Hematopoietic multipotent progenitor cell treated with erythropoietin and hydrocortisone succinate and interleukin-3 and kit ligand, for 17 days (in vitro differentiated cells): Measurements from ENCODE around the gene SPINK13.
"Not testable (repeated sequence)": the region's sequence is repeated elsewhere in the genome, so short reads cannot be mapped to it uniquely, and the experiment has no call there.

ENCODE experiments used
- DNase-seq: peaks from one replicate; pipeline ENCODE4 v3.0.0-alpha.2; 2015; ENCODE audit warnings: low spot score

The SPINK13 gene, protein sequence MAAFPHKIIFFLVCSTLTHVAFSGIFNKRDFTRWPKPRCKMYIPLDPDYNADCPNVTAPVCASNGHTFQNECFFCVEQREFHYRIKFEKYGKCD

DNA sequence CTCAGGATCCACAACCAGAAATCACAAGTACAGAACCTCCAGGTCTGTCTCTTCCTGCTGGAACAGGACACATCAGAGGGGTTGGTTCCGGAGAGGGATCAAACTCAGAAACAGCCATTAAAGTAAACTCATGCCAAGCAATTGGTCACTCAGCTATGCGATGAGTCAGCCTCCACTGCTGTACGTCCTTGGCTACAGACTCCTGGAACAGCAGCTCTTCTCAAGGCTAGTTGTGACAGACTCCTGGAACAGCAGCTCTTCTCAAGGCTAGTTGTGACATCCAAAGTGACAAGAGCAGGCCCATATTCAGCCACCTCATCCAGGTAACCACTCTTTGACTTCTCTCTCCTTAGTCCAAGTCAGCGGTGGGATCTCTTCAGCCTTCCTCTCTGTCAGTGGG is at the start of gene SPINK13:
TSS of gene SPINK13 (plus strand) at position 229 of the 400 bp plus-strand sequence. CDS start 1,279 bp downstream, outside the sequence.
- no peak for DNase-seq

DNA sequence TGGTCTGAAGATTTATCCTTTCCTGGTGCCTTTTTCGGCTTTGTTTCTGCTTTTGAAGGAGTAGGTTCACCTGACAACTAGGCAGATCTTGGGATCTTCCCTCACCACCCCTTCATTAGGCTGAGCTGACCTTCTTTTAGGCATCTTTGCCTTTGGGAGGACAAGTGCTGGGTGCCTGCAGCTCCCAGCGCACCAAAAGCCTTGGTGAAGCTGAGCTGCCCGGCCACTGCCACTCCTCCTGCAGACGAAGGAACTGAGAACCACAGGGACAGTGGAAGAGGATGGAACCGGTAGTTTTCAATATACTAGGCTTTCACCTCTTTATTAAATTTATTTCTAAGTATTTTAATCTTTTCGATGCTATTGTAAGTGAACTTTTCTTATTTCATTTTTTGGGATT is 47.1 kb upstream of the SPINK13 start:
- DNase-seq, result no peak

DNA sequence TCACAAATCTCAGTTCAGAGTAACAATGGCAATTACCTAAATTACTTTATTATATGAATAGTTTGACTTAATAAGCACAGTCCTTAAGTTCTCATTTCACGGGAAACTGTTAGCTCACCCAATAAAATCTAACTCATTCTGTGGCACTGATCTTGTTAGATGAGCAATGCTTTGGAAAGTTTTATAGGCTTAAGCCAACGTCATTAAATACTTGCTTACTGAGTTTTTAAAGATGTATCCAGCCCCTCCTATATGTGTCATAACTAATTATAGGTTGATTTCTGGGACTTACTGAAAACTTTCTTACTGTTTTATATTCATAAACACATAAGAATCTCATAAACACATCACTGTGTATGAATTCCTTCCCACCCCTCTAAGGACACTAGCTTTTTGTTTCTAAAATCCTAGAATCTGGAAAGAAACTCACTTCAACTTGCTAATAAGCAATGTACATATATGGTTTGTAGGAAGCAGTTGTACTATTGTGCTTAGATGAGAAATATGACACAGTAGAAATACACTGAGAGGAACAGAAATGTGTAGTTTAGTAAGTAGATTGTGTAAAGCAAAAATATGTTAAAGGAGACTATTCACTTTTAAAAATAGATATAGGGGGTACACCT is 44.4 kb upstream of the SPINK13 start:
- no peak for DNase-seq

DNA sequence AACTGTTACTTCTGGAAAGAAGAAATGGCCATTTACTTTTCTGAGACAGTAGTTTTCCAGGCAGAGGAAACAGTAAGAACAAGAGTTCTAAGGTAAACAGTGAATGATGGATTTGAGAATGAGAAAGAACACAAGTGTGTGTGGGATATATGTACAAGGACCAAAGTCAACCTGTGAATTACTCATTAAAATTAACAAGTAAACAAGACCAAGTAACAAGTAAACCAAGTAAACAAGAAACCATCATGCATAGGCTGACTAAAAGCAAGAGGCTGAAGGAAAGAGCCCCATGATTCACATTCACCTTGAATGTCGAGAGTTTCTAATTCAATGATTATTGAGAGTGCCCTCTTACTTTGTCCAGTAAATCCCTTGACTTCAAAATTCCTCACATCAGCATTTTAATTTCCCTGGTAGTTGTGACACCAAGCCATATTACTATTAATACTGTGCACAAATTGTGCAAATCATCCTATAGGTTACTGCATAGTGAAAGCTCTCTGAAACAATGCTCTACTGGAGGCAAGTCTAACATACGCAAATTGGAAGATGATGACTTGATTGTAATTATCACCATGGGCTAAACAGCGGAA is 40.1 kb upstream of the SPINK13 start:
- no peak for DNase-seq

DNA sequence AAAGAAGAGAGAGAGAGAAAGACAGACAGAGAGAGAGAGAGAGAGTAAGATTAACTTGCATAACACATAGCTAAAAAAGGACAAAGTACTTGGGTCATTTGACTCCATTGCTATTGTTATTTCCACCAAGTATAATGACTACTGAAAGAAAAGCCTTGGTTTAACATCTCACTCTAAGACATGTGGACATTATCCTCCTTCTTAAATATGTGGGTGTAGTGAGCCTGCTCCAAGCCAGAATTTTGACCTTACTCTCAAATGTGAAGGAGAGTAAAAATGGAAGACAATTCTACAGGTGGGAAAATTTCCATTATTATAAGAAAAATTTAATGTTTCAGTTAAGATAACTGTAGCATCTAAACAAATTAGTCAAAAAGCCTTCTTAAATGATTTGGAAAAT is 38.8 kb upstream of the SPINK13 start:
- no peak for DNase-seq

DNA sequence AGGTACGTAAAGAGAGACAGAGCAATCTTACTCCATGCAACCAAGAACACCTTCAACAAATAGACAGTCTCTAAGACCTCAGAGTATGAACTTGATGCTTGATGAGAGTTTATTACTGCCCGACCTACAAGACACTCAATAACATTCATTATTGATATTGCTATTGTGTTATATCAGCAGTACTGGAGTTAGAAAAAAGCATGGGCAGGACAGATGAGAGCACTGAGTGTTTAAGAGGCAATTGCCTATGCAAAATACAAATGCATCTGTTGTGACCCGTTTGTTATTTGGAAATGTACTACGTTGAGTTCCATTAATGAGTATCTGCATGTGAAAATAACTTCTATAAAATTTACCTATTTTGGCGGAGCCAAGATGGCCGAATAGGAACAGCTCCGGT is 38.4 kb upstream of the SPINK13 start:
- no peak for DNase-seq

DNA sequence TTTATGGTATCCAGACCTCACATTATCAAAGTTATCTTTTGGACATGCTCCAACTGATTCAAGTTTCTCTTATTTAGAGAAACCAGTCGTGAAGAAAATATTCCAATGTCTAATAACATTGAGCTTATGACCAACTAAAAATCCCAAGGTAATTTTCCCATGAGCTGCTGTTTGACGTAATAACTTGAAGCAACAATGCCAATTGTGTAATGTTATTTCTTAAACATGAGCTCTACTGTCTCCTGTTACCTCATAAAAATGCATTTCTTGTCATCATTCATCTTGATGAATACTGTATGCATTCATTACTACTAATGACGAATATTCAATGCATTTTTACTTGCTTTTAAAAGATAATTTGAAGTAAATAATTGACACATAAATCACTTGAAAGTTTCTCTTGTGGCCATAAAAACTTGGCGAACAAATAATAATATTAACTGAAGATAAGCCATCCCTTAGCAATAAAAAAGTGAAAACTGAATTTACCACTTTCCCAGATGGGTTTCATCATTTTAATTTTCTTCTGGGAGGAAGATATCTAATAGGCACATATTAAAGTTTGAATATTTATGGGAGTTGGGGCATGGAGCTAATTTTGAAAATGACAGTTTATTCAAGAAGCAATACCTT is 30.7 kb upstream of the SPINK13 start:
- DNase-seq, result no peak

DNA sequence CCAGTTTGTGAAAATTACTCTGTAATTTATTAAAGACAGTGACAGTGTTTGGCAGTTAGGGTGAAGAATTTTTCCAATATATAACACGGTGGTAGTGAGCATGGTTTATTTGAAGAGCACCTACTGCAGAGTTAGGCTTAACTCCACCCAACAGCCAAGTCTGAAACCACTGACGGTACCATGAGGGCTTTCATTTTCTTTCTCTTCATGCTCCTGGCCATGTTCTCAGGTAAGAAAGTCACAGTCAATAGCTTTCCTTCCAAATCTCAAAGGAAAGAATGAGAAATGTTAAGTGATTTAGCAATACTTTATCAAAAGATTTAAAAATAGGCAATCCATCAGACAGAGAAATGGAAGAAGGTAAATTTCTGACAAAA is 30.2 kb upstream of the SPINK13 start, which contains the start of gene MARCOL:
TSS of gene MARCOL (plus strand) at position 108 of the 377 bp plus-strand sequence. CDS start at position 181, 73 bp downstream.
- no peak for DNase-seq

DNA sequence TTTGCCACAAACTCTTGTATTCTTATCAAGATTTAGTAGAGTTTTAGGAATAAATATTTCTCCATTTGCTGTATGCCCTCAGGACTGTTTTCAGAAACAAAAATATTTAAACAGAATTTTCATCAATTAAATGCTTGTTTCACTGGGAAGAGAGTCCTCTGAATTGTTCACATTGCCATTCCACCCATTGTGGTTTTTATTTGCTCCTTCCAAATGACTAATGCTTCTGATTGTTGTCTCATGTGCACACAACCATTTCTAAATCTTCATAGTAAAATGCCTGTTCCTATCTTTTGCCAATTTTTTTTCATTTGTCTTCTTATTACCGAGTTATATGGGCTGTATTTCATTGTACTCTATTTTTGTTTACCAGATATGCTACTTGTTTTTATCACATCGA is 19.7 kb upstream of the SPINK13 start:
- DNase-seq, result no peak

DNA sequence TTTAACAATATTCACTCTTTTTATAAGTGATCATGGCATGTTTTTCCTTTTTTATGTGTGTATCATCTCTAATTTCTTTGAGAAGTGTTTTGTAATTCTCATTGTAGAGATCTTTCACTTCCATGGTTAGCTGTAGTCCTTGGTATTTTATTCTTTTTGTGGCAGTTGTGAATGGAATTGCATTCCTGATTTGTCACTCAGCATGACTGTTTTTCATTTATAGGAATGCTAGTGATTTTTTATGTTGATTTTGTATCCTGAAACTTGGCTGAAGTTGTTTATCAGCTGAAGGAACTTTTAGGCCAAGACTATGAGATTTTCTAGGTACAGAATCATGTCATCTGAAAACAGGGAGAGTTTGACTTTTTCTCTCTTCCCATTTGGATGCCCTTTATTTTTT is 13.1 kb upstream of the SPINK13 start:
- no peak for DNase-seq

DNA sequence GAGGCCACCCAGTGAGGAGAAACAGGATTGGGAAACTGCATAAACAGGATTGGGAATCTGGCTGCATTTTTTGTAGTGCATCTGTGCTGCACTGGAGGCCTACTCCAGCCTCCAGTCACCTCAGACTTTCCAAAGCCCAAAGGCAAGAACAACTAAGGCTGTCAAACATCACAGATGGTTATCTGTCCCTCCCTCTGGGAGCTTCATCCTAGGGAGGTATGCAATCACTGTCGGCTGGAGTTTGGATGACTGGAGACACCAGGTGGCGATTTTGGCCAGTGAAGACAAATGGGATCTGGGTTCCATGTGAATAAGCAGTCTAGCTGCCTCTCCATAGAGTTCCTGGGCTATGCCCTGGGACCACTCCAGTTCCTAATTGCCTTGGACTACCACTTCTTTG is 9.3 kb upstream of the SPINK13 start:
- no peak for DNase-seq

DNA sequence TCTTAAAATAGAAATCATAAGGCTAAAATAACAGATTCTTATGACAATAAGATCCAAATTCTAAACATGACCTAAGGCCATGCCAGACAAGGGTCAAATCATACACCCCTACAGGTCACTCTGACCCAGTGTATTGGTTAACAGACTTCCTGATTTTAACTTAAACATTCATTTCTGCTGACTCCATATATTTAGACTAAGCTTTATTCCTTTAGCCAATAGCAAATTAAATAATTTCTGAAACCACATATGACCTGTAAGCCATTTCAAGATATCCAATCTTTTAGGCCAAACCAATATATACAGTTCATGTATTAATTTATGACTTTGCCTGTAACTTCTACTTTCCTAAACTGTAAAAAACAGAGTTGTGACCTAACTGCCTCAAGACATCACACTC is 7.4 kb upstream of the SPINK13 start:
- no peak for DNase-seq

DNA sequence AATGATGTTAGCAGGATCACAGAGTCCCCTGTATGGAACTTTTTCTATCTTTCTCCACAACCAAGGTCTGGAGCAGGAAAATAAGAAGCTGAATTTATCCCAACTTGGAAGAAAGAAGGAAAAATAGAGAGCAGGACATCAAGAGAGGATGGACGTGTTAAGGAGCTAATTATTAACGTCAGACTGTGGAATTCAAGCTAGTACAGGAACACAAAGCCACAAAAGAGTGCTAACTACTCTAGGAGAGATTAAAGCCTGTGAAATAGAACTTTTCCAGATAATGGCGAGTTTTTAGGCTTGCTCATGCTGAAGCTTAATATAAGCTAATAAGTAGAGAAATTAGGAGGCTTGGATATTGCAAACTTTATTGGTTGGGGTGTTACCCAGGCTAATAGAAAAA is 632 bp upstream of the SPINK13 start:
- no peak for DNase-seq

DNA sequence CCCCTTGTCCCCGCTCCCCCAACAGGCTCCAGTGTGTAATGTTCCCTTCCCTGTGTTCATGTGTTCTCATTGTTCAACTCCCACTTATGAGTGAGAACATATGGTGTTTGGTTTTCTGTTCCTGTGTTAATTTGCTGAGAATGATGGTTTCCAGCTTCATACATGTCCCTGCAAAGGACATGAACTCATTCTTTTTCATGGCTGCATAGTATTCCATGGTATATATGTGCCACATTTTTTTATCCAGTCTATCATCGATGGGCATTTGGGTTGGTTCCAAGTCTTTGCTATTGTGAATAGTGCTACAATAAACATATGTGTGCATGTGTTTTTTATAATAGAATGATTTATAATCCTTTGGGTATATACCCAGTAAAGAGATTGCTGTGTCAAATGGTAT is 6.5 kb downstream of the SPINK13 start:
- DNase-seq, result not testable (repeated sequence)

DNA sequence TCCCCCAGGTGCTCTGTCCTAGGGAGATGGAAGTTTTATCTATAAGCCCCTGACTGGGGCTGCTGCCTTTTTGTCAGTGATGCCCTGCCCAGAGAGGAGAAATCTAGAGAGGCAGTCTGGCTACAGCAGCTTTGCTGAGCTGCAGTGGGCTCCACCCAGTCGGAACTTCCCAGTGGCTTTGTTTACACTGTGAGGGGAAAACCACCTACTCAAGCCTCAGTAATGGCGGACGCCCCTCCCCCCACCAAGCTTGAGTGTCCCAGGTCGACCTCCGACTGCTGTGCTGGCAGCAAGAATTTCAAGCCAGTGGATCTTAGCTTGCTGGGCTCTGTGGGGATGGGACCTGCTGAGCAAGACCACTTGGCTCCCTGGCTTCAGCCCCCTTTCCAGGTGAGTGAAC is 12.3 kb downstream of the SPINK13 start:
- not testable (repeated sequence) for DNase-seq

DNA sequence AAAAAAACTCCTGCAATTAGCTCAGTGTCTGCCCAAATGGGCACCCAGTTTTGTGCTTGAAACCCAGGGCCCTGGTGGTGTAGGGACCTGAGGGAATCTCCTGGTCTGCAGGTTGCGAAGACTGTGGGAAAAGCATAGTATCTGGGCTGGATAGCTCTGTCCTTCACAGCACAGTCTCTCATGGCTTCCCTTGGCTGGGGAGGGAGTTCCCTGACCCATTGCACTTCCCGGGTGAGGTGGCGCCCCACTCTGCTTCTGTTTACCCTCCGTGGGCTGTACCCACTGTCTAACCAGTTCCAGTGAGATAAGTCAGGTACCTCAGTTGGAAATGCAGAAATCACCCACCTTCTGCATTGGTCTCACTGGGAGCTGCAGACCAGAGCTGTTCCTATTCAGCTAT is 12.7 kb downstream of the SPINK13 start:
- DNase-seq, result not testable (repeated sequence)

DNA sequence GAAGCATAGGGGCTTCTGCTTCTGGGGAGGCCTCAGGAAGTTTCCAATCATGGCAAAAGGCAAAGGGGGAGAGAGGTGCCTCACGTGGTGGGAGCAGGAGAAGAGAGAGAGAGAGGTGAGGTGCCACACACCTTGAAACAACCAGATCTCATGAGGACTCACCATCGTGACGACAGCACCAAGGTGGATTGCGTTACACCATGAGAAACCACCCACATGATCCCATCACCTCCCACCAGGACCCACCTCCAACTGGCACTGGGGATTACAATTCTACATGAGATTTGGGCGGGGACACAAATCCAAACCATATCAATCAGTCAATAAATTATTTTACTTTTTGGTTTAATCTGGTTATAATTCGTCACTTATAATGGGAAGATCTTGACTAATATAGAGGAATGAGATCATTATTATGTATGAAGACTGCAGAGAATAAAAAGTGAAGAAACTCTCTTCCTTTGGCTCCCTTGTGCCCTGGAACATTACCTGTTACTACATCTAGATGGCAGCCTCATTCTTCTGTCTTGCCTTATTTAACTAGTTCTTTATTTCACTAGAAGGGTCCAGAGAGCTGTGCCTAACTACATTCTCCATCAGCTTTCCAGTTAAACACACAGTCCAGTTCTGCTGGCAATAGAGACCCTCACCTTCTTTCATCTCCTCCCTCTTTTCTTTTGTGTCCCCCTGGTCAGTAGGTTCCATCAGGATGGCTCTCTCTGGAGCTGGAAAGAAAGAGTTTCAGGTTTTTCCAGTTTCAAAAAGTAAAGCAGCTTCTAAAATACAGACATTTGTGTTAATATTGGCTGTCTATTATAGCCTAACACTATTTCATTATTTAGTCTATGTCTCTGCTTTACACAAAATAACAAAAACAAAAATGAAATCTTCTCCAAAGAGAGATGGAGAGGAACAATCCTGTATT is 21.9 kb downstream of the SPINK13 start:
- no peak for DNase-seq

DNA sequence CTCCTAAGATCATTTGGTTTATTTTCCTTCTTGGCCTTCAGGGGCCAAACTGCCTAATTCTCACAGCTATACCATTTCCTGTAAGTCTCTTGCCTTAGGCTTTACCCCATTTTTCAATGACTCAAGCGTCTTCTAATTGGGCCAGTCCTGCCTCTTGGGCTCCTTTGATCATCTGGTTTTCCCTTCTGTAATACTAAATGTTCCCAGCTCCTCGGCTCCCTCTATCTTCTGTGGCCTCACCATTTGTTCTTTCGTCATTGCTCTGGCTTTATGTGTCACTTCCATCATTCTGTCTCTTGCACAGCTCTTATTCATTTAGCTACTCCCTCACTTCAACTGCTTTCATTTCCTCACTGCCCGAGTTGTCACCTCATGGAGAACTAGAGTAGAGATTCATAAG is 29.1 kb downstream of the SPINK13 start:
- DNase-seq, result no peak

DNA sequence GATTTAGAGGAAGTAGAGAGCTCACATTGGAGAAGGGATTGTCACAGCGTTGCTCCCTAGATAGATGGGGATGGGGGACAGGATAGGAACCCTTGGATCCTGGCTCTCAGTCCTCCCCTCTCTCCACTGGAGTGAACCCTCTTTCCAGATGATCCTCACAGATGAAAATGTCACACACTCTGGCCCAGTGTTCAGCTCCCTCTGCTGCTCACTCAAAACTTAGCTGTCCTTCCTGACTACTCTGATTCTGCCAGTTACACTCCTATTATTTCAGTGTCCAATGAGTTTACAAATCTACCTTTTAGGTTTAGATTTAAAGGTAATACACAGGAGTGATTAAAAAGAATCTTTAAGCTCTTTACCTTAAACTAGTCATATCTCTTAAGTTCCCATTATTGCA is 37.9 kb downstream of the SPINK13 start:
- DNase-seq, result no peak

DNA sequence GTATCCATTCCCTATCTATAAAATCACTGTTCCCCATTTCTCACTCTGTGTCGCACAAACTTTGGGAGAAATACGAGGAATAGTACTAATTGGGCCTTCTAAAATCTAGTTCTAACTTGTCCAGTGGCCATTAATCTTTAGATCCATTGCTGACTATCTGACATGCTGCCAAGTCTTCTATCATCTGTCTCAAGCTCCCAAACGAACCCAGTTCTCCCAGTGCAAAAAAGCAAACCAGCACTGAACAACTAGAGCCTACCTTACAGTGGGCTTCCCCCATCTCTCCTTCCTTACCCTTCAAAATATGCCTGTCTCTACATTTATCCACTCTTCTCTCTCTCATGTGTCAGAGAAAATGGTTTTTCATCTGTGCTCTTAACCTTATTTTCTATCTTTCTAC is 40.4 kb downstream of the SPINK13 start:
- no peak for DNase-seq

DNA sequence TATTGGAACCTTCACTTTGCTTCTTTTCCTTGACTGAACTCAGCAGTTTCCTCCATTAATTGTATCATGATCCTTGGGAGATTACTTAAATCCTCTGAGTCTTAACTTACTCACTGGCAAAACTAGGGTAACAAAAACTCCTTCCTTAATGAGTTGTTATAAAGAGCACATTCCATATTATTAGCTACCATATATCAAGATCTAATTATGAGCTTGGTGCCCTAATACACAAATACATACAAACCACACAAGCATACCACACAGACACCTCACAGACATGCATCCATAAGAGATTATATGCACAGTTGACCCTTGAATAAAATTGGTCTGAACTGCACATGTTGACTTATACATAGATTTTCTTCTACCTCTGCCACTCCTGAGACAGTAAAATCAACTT is 41.2 kb downstream of the SPINK13 start:
- DNase-seq, result no peak

DNA sequence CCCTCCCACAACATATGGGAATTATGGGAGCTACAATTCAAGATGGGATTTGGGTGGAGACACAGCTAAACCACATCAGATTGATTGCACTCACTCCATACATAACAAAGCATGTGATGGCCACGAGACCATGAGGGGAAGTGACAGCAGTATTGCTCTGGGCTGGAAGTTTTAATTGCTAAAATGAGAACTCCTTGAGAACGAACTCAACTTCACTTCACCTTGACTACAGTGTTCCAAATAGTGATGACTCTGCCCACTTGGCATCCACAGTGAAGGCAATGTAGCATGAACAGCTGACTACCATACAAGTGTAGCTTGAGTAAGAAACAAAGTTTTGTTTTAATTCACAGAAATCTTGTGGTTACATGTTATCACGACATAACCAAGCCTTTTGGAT is 42.9 kb downstream of the SPINK13 start:
- DNase-seq, result no peak
